G401.6 (cell line): ENCODE data around the gene MMRN1.

ENCODE experiments used
- FAIRE-seq: peaks from 2 replicates; lab custom pipeline; 2012; peaks lifted over from hg19 to GRCh38; lab: Jason Lieb, UNC

MMRN1 gene

DNA sequence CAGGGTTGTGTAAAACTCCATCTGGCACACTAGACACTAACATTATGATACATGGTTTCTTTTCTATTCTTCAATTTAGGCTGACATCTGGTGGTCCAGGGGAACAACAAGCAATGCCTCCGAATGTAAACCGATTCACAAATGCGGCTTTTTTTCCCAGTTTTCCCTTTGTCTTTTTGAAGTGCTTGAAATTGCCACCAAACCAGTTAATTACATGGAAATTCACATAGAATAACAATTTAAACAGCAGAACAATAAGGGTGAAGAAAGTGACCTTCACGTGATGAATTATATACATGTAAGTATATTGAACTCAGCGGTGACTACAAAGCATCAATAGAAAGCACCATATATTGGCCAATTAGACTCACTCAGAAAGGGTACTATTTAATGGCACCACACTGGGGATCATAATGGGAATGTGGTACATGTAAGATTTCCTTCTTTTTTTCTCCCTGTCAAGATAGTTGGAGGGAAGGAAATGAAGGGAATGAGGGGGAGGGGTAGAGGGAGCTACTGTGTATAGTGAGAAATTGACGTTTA, 103.9 kb downstream of the MMRN1 start:
- FAIRE-seq = no peak

DNA sequence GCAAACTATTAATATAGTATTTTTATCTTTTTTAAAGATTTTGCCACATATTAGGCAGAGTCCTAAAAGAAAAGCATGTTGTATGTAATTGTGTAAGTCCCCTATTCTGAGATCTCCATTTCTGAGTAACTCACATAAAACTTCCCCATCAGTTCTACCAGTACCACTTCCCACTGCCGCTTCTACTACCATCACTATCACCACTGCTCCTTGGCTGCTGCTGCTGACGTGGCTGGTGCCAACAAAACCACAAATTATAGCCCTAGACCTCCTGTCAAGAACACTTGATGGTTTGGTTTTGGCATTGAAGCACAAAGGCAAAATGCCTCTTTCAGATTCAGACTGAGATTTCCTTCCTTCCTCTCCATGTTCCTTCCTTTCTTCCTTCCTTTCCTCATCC, 106.4 kb downstream of the MMRN1 start:
- no peak for FAIRE-seq

DNA sequence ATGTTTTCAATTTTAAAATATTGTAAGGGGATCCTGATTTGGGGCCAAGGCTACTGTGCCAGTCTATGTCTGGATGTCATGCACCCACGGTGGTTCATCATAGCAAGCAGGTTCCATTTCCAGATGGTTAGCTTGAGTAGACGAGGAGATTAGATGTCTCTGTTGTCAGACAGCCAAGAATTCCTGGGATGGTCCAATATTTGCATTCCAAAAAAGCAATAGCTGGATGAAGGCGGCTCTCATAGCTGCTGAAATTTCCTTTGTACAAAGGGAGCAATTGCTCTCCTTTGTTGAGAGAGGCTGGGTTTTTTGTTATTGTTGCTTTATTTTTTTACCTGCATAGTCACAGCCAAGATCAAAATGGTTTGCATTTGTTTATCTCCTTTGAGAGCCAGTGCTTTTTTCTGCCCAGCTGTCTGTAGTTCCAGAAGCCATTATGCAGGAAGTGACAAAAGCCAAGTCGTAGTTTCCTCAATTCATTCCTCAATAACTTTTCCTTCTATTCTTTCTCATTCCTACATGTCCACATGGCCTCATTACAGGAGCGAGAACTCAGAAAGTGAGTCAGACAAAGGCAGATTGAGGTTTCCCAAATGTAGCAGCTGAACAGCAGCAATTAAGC, 107.9 kb downstream of the MMRN1 start:
- no peak for FAIRE-seq
